Ishikawa (cell line): Measurements from ENCODE around the gene FLOT1.

Source experiments
- CEBPB ChIP-seq: IDR thresholded peaks from 2 replicates; pipeline ENCODE4 v1.6.1; 2012
- CREB1 ChIP-seq: IDR thresholded peaks from 2 replicates; pipeline ENCODE4 v1.6.1; 2012; ENCODE audit warnings: low read depth
- EGR1 ChIP-seq: IDR thresholded peaks from 2 replicates; pipeline ENCODE4 v1.6.1; 2012
- EP300 ChIP-seq: IDR thresholded peaks from 2 replicates; pipeline ENCODE4 v1.6.1; 2012; ENCODE audit warnings: borderline replicate concordance
- FOXM1 ChIP-seq: IDR thresholded peaks from 2 replicates; pipeline ENCODE4 v1.6.1; 2012; ENCODE audit warnings: low read depth, borderline replicate concordance
- MAX ChIP-seq: IDR thresholded peaks from 2 replicates; pipeline ENCODE4 v1.6.1; 2012
- NFIC ChIP-seq: IDR thresholded peaks from 2 replicates; pipeline ENCODE4 v1.6.1; 2012
- RAD21 ChIP-seq: IDR thresholded peaks from 2 replicates; pipeline ENCODE4 v1.6.1; 2012; ENCODE audit warnings: low read depth
- TAF1 ChIP-seq: IDR thresholded peaks from 2 replicates; pipeline ENCODE4 v1.6.1; 2012; ENCODE audit warnings: low read depth, mild to moderate bottlenecking
- TCF12 ChIP-seq: IDR thresholded peaks from 2 replicates; pipeline ENCODE4 v1.6.1; 2012; ENCODE audit warnings: low read depth
- TEAD4 ChIP-seq: IDR thresholded peaks from 2 replicates; pipeline ENCODE4 v1.6.1; 2012
- USF1 ChIP-seq: IDR thresholded peaks from 2 replicates; pipeline ENCODE4 v1.6.1; 2012
- YY1 ChIP-seq: IDR thresholded peaks from 2 replicates; pipeline ENCODE4 v1.6.1; 2012; ENCODE audit warnings: low read depth
- ZBTB7A ChIP-seq: IDR thresholded peaks from 2 replicates; pipeline ENCODE4 v1.6.1; 2012; ENCODE audit warnings: low read depth
- TF ChIP-seq, protein P1 (sequence below): IDR thresholded peaks from 2 replicates; pipeline ENCODE4 v1.6.1; 2012; ENCODE audit warnings: low read depth, mild to moderate bottlenecking

FLOT1 gene

DNA sequence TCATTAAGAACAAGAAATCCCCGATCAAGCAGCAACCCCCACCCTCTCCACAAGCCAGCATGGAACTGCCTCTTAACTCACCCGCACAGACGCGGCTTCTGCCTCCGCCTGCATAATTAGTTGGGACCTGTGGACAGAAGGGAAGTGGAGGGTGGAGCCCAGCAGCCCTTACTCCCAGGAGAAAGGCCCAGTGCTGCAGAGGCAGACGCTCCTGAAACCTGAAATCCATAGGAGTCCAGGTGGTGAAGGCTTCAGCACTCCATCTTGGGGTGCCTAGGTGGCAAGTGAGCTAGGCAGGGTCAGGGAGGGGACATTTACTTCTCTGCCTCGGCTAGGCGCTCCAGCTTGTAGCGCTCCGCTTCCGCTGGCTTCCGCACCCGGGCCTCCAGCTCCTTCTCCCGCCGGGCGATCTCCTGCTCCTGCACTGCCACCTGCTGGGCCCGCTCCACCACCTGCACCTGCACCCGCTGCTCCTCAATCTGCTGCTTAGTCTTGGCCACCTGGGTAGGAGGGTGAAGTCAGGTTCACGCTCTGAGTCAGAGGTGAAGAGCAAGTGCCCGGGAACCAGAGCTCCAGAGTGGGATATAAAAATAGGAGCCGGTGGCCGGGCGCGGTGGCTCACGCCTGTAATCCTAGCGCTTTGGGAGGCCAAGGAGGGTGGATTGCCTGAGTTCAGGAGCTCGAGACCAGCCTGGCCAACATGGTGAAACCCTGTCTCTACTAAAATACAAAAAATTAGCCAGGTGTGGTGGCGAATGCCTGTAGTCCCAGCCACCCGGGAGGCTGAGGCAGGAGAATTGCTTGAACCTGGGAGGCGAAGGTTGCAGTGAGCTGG, 11.7 kb downstream of the FLOT1 start:
- no peak for TF ChIP-seq NFIC
- no peak for TF ChIP-seq YY1
- TF ChIP-seq ZBTB7A, result no peak
- TF ChIP-seq, protein P1, sequence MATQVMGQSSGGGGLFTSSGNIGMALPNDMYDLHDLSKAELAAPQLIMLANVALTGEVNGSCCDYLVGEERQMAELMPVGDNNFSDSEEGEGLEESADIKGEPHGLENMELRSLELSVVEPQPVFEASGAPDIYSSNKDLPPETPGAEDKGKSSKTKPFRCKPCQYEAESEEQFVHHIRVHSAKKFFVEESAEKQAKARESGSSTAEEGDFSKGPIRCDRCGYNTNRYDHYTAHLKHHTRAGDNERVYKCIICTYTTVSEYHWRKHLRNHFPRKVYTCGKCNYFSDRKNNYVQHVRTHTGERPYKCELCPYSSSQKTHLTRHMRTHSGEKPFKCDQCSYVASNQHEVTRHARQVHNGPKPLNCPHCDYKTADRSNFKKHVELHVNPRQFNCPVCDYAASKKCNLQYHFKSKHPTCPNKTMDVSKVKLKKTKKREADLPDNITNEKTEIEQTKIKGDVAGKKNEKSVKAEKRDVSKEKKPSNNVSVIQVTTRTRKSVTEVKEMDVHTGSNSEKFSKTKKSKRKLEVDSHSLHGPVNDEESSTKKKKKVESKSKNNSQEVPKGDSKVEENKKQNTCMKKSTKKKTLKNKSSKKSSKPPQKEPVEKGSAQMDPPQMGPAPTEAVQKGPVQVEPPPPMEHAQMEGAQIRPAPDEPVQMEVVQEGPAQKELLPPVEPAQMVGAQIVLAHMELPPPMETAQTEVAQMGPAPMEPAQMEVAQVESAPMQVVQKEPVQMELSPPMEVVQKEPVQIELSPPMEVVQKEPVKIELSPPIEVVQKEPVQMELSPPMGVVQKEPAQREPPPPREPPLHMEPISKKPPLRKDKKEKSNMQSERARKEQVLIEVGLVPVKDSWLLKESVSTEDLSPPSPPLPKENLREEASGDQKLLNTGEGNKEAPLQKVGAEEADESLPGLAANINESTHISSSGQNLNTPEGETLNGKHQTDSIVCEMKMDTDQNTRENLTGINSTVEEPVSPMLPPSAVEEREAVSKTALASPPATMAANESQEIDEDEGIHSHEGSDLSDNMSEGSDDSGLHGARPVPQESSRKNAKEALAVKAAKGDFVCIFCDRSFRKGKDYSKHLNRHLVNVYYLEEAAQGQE, result no peak
- peak; percentile 40; the same call in 1 of the 2 replicates for TF ChIP-seq TCF12
- TF ChIP-seq USF1, result no peak
- no peak for TF ChIP-seq CREB1
- no peak for TF ChIP-seq FOXM1
- 0 out of 2 replicates have a peak, but pooled peaks have one; percentile 21 for TF ChIP-seq MAX
- no peak for TF ChIP-seq EP300
- no peak for TF ChIP-seq TAF1
- TF ChIP-seq CEBPB, result no peak
- TF ChIP-seq EGR1, result no peak
- TF ChIP-seq RAD21, result peak; percentile 61
- TF ChIP-seq TEAD4, result no peak

- TF ChIP-seq CEBPB, result no peak
- TF ChIP-seq TAF1, result no peak
- no peak; the same call in 1 of the 2 replicates for TF ChIP-seq RAD21
- TF ChIP-seq FOXM1, result no peak
- TF ChIP-seq NFIC, result no peak
- no peak for TF ChIP-seq YY1
- TF ChIP-seq USF1, result no peak
- no peak for TF ChIP-seq MAX
- TF ChIP-seq, protein P1, result no peak
- TF ChIP-seq TEAD4, result no peak
- TF ChIP-seq EGR1, result no peak
- no peak for TF ChIP-seq EP300
- TF ChIP-seq CREB1, result no peak
- TF ChIP-seq TCF12, result no peak
- no peak for TF ChIP-seq ZBTB7A
Observed at GRCh38 chr6:30727920-30728553, 14.4 kb downstream of the FLOT1 start.

DNA sequence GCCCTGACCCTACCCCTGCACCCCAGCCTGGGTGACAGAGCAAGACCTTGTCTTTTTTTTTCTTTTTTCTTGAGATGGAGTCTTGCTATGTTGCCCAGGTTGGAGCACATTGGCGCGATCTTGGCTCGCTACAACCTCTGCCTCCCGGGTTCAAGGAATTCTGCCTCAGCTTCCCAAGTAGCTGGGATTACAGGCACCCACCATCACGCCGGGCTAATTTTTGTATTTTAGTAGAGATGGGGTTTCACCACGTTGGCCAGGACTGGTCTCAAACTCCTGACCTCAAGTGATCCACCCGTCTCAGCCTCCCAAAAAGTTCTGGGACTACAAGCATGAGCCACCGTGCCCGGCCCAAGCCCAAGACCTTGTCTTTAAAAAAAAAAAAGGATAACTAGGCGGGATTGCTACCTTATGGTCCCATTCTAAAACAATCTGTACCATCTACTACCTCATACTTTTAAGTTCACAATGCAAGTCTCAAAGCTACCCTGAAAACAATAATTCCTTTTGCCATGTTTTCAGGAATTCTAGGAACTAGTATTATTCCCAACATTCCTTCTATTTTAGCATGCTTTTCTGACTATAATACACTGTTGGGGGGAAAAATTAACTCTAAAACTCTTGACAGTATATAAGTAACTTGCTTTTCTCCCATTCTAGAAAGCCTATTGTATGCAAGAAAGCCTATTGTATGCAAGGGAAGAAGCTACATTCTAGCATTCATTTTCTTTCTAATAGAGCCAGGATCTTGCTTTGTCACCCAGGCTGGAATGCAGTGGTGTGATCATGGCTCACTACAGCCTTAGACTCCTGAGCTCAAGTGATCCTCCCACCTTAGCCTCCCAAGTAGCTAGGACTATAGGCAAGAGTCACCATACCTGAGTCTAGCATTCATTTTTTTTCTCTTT, 15.7 kb downstream of the FLOT1 start:
- TF ChIP-seq NFIC (no peak), TEAD4 (0 out of 2 replicates have a peak, but pooled peaks have one; percentile 30)

- TF ChIP-seq EP300, result no peak
- 0 out of 2 replicates have a peak, but pooled peaks have one; percentile 24 for TF ChIP-seq TCF12
- TF ChIP-seq YY1, result no peak
- TF ChIP-seq USF1, result no peak
- no peak; the same call in 1 of the 2 replicates for TF ChIP-seq MAX
- no peak for TF ChIP-seq FOXM1
- TF ChIP-seq ZBTB7A, result no peak
- no peak for TF ChIP-seq EGR1
- TF ChIP-seq, protein P1, result no peak
- no peak for TF ChIP-seq RAD21
- TF ChIP-seq CEBPB, result no peak
- TF ChIP-seq TEAD4, result peak; percentile 12; the same call in 1 of the 2 replicates
Observed at GRCh38 chr6:30725713-30726505, 16.6 kb downstream of the FLOT1 start.
